Skin of body (tissue), 2 donors: Measurements from ENCODE around the gene PTMA. TPM values are rescaled to one million over a fixed set of nuclear protein-coding genes. Genes with fewer than 3 reads are reported as not detected.
A peak's percentile ranks its signal among the peaks of the same experiment; 100 is the strongest.

Experiments
- DNase-seq: peaks from one replicate; lab custom pipeline; 2025; lab: John Stamatoyannopoulos, UW
- total RNA-seq: library from RNA; depleted of rRNA; stranded (reverse); fragments of >200 nt; gene quantifications from one replicate; pipeline ENCODE4 v1.2.3, GENCODE V29; 2014

The PTMA gene
- total RNA-seq, 1 donor from 2014 or later: 634 TPM

DNA sequence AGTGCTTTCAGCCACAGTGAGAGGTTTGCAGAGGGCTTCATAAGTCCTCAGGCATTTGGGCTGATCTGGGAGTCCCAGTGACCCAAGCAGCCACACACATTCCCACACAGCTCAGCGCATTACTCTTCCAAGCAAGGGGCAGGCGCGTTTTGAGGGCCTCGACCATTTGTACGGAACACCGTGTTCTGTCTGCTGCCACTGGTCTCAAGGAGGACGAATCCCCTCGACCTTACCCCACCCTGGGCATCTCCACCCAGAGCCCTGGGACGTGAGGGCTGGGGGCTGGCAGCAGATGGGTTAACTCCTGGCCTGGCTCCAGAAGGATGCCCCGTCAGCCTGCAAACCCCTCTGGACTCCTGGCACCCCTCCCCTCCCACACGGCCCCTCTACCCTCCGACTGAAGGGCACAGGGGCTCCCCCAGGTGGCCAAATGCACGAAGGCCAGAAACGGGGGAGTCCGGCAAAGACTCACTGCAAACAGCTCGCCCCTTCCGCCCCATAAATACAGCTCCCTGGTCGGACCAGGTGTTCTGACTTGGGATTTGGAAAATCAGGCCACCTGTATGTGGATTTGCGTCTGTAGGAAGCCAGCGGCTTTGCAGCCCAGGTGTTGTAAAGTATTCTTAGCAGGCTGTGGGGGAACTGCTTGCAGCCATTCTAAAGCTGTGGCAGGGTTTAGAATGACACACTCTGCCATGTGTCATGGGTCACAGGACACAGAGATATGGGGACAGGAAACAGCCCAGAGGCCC, 33.6 kb upstream of the PTMA start:
- DNase-seq: no peak

DNA sequence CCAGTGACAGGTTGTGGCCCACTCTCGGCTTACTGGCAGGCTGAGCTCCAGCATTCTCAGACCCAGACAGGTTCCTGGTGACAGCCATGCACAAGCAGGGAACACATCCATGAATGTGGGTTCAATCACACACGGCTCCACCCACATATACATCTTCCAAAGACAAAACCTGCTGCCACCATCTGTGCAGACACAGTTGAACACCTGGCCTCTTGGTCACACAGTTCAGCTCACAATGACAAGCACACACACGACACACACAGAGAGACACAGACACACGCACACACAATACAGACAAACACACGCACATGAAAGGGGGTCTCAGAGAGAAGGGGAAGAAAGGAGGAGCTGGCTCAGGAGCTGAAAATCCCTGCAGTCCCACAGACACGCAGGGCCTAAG, 32.1 kb upstream of the PTMA start:
- DNase-seq: no peak

DNA sequence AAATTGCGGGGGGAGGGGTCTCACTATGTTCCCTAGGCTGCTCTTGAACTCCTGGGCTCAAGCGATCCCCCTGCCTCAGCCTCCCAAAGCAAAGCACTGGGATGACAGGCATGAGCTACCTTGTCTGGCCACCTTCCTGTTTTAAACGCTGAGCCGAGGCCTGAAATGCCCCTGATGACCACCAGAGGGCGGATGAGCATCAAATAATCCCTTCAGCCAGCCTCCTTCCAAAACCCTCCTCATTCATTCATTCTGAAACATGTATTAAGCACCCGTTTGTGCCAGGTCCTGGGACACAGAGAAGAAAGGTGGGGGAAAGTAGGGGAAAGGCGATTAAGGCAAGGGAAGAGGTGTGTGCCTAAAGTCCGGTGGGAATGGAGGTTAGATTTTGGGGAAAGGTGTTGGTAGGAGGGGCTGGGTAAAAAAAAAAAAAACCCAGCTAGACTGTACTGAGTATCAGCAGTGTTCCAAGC, 30.7 kb upstream of the PTMA start:
- DNase-seq: peak; percentile 72

DNA sequence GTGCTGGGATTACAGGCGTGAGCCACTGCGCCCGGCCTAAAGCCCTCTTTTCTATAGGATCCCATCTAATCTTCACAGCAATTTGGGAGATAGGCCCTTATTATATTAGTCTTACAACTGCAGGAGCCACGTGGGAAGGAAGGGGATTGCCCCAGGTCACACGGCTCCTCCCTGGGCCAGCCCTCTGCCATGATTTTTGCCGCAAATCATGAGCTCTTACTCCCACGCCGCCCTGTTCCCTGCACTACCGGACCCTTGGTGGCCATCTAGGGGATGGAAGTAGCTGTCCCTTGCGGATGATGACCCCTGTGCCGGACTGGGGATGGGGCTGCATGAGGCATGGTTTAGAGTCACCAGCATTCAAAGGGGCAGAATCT, 28.4 kb upstream of the PTMA start:
- no peak for DNase-seq

DNA sequence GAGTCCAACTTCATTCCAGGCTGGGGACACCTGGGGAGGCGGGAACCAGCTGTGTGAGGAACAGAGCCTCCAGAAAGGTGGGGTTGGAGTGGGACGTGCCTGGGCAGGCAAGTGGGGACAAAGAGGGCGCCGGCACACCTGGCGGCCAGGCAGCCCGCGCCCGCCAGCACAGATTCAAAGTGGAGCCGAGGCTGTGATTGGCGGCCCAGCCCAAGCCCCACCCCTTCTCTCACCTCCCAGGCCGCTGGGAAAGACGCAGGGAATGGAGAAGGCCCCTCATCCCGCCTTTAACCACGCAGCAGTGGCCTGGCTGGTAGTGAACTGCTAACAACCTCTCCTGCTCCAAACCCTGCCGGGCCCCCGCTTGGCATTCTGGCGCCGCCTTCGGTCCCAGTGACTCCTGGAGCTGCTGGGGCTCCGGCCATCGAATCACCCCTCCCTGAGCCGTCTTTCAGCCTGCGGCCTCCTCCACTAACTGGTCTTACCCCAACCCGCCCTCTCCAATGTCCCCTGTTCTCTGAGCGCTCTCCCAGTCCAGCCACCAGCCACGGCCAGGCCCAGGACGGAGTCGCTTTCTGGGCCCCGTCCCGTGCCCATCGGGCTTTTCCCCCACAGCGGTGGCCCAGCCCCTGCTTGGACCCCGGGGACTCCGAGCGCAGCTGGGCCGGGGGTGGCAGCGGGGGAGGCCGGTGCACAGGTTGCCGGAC, 27.9 kb upstream of the PTMA start:
- no peak for DNase-seq

DNA sequence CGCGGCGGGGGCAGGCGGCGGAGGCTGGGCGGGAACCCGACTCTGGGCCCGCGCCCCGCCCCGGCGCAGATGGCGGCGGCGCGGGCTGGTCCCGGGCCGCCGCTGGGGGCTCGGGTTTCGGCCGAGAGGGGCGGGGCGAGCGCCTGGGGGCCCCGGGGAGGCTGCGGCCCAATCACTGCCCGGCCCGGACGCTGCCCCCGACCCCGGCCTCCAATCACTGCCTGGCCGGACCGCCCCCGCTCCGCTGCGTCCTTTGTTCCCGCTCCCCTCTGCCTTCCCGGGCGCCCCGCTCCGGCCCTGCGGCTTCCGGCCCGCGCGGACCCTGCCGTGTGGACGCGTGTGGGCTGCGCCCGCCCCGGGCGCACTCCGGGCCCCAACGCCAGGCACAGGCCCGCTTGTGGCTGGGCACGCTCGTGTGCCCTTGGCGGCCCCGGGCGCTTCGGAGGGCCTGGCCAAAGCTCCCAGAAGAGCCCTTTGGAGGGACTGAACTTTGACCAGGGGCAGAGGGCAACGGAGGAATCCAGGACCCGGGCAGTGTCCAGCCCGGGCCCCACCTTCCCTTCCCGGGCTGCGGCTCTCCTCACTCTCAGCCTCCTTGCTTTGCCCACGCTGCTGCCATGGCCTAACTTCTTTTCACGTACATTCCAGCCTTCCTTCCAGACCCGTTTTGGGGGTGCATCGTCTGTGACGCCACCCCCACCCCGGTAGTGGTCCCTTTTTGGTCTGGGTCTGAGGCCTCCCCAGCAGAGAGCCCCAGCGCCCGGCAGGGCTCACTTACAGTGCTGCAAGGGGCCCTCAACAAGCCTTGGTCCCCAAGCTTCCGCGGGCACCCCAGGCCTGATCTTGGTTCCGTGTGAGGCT, 27.1 kb upstream of the PTMA start:
- peak; percentile 80 for DNase-seq

DNA sequence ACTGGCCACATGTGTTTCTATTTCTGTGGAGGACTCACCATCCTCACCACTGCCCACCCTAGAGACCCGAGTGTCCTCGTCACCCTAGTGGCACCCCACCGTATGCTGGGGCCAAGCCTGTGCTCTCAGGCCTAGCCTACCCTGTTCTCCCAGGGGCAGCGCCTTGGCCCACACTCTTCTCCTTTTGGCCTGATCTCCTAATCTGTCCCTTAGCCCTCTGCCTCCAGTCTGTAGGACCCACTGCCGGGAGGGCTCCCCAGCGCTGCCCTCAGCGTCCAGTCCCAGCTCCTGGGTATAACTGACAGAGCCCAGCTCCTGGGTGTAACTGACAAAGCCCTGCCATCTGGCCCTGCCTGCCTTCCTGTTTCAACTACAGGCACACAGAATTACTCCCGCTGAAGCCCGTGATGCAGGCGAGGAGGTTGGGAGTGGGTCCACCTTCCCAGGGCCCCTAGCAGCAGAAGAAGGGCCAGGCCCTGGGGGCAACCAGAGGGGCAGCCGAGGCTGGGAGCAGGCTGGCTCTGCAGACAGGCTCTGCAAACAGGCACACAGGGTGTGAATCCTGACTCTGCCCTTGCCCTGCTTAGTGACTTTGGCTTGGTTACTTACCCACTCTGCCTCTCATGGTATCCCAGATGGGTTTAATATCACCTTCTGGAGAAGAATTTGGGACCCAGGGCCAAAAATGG, 25.6 kb upstream of the PTMA start:
- DNase-seq: no peak

DNA sequence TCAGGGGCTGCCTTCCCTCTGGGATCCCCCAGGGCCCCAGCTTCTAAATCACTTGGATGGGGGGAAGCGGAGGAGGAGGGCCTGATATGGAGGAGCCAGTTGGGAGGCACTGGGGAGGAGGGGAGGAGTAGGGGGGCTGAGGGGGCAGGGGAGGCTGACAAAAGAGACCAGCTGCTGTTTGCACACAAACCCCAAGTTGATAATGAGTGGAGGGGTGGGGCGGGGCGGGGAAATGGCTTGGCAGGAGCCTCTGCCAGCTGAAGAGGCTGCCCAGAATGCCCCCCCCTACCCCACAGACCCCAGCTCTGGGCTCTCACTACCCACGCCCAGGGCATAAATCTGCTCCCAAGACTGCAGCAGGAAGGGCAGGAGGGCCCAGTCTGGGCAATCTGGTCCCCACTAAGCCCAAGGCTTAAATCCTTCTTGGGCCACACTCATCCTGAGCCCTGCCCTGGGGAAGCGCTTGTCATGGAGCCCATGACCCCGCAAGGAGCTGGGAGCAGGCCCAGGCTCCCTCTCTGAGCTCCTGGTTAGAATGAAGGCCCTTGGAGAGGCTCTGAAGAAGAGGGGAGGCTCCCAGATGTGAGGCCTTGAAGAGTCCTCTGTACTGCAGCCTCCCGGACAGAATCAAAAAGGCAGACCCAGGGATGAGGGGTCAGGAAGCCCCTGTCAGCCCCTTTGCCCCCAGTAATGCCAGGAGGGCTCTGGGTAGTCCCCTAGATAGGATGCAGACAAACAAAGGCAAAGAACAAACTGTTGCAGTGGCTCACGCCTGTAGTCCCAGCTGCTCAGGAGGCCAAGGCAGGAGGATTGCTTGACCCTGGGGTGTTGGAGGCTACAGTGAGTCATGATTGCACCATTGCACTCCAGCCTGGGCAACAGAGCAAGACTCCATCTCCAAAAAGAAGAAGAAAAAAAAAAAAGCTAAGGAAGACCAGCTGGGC, 24.8 kb upstream of the PTMA start:
- no peak for DNase-seq

DNA sequence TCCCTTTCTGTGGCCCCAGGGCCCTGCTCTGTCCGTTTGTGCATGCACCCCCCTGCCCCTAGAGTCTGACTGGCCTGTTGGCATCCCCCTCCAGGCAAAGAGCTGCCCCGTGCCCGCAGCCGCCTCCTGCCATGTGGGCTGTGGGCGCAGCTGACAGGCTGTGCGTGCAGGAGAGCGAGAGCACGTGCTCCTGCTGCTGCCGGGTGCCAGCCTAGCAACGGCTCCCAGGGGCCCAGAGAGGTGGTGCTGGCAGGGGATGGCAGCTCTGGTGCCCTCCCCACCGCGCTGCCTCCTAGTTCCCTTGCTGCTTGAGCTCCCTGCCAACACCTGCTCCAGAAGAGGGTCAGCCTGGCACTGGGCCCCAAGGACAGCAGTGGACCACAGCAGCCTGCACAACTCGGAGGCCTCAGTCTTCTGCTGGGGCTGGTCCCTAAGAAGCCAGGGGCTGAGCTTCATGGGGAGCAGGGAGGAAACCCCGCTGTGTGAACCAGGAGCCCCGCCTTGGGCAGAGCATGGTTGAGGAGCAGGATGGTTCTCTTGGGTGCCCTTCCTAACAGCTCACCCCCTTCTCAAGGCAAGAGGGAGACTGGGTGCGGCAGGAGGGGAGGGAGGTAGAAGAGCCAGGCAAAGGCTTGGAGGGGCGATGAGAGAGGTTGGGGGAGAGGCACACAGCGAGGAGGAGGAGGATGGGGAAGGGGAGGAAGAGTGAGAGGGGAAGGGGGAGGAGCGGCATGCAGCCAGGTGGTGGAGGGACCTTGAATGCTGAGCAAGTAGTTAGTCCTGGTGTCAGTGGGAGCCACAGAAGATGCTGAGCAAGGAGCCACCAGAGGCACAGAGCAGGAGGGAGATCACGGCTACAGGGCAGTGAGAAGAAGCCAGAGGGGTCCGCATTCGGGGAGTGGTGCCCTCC, 23.8 kb upstream of the PTMA start:
- no peak for DNase-seq

DNA sequence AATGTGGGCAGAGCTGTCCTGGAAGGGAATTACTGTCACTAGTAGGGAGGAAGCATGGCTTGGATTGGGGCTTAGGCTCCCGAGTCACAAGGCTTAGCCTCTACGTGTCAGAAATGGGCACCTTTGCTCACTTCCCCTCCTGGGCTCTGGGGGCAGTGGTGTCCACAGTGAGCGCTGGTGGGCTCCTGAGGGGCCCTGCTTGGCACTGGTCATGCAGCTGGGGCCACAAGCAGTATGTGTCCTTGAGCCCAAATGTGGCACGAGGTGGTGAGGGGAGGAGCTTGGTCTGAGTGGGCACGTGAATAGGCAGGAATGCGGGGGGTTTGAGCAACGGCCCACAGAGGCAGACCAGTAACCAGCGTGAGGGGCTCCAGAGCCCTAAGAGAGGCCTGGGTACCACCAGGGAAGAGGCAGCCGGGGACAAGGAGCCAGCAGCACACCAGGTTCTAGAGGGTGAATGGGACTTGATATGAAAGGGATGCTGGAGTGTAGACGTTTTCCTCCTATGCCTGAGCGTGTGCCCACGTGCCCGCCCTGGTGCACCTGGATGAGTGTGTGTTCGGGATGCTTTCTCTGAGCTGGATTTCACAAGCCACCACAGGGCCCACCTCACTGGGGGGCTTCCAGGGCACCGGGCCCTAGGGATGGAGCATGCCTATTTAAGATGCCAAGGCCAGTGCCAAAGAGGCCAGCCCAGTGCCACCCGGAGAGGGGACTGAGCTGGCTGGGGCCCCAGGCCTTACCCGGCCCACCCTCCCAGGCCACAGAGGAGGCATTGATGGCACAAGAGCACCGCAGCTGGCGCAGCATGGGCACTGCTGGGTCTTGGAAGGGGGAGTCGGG, 22.8 kb upstream of the PTMA start:
- DNase-seq: no peak

DNA sequence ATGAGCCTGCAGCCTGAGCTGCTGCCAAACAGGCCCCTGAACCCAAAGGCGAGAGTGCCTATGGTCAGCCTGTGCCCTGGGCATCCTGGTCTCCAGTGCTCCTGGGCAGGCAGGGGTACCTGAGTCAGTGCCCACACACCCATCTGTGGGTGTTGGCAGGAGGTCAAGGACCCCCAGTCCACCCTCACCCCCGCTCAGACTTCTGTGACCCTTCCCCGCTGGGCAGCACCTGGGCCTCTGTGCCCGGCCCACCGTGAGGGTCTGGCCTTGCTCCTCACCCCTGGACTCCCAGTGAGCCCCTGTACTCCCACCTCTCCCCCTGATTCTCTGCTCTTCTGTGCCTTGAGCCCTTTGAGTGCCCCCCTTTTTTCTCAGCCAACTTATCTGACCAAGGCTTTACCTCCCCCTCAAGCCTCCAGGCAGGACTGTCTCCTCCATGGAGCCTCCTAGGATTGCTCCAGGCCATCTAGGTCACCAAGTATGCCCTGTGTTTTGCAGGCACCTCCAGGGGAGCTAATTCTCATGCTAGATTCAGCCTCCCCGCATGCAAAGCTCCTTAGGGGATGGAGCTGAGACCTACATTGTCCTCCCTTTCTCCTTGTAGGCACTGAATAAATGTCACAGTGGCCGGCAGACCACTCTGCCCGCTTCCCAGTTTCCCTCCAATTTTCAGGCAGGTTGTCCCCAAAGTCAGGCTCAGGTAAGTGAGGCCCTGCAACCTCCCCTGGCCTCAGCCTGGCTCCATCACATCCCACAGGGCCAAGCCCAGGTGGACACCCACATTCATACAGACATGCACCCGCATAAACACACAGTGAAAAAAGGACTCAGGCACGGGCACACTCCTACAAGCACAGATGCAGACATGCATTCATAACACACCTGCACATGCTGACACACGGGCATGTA, 21.9 kb upstream of the PTMA start:
- DNase-seq: no peak

DNA sequence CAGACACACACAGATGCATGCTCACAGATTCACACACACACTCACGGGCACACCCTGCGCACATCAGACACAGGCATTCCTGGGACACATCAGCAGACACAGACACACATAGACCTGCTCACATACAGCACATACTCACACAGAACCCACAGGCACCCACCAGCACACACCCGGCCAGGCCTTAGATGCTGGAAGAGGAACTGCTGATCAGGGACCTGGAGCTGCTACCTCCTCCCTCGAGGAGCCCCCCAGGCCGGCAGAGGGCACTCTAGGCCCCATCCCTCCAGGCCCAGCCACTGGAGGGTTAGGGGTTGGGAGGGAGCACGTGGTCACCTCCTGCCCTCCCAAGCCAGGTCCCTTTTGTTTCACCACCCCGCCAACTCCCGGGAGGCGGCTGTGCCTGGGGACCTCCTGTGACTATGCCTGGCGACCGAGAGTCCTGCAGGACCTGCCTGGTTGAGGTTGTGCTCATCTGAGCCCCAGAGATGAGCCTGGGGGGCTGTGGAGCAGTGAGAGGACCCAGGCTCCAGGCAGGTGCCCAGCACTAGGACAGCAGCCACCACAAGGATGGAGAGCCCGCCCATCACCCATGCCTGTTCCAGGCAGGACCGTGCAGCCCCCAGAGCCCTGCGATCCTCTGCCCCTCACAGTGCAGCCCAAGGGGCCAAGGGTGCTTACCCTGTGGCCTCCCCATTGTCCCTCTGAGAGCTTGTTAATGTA, 21.0 kb upstream of the PTMA start:
- DNase-seq: no peak

DNA sequence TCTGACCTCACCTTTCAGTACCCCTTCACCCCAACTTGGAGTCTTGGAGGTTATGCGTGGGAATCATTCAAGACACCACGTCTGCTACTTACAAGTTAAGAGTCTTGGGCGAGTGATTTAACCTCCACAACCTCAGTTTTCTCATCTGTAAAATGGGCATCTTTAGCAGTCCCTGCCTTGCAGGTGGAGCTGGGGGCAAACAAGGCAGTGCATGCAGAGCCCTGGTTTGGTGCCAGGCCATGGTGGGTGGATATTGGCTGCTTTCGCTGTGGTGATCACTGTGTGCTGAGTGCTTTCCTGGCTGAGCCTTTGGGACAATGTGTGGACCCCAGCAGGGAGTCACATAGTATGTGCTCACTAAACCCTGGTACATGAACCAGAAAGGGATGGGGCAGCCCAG, 20.4 kb upstream of the PTMA start:
- DNase-seq: no peak

DNA sequence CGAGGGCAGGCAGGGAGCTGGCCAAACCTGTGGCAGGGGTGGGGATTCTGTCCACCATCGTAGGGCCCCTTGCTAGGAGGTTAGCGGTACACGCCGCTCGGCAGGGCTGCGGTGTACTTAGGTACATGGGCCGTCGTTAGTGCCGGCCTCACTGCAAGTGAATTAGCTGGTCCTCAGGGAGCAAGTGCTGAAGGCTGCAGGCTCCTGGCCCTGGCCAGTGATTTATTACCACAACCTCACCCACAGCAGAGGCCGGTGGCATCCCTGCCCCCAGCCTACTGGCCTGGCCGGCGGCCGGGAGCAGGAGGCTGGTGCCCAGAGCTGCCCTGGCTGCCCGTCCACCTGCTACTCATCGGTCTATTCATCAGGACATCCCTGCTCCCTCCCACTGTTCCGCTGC, 19.6 kb upstream of the PTMA start:
- no peak for DNase-seq

DNA sequence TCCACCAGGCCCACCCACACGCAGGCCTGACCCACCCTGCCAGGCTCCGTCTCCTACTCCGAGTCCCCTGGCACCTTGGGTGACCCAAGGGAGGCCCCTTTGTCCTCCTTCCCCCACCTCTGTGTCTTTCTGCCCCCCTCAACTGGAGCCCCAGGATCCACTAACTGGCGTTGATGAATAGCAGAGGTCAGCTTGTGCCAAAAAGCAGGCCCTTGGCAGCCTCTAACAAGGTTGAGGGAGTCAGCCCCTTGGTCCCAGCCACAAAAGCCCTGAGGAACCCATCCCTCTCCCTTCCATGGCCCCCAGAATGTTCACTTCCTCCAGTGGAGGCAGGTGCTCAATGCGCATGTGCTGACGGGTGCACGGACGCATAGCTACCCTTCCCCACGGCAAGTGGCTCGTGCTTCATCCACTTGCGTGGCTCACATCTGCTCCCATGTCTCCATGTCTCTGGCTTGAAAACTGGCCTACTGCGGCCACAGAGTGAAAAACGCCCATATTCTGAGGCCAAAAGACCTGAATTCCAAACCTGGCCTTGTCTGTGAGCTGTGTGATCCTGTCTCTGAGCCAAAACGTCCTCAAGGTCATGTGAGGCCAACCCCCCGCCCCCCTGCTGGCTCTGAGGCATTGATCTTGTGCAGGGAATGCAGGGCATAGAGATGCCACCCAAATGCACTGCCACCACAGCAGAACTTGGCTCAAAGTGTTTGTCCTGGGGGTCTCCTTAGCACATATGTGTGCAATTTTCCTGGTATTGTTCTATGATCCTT, 19.0 kb upstream of the PTMA start:
- DNase-seq: no peak

DNA sequence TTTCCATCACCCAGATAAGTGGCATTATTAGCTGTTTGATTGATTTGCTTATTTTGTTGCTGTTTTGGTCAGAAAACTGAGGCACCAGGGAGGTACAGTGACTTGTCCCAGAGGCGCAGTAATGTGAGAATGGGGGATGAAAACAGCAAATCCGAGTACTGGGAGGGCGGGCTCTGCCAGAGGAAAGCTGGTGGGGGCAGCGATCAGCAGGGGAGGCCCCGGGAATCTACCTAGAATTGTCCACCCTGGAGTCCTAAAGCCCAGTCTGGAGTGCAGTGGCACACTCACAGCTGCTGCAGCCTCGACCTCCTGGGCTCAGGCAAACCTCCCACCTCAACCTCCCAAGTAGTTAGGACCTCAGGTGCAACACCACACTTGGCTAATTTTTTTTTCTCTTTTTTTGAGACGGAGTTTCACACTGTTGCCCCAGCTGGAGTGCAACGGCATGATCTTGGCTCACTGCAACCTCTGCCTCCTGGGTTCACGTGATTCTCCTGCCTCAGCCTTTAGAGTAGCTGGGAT, 17.0 kb upstream of the PTMA start:
- no peak for DNase-seq
